Measurements from ENCODE around the gene LIPJ.

The LIPJ gene

DNA sequence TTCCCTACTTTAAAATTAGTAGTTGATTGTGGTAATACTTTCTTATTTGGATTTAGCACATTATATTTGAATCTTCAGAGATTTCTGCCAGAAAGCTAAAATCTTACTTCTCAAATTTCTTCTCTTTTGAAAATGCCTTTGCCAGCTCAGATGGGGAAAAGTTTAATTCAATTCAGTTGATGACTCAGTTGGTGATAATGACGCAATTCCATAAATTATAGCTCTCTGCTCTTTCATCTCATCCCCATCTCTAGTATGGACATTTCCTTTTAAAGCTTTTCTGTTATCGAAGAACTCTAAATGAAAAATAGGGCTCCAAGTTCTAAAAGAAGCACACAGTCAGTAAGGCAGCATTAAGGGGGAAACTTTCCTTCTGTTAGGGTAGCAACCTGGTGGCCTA, 28.9 kb upstream of the LIPJ start:
- no peak overlapping the region for H2AFZ ChIP-seq (ENCODE audit: low read depth, low read length)
- no peak overlapping the region for H3K4me3 ChIP-seq (ENCODE audit: low read length)
- no peaks in the 10 kb centered on the region for H3K27me3 ChIP-seq (ENCODE audit: insufficient read depth, low read length)
- no peaks in the 10 kb centered on the region for H3K9me3 ChIP-seq (ENCODE audit: low read length)
- H3K4me1 ChIP-seq (ENCODE audit: insufficient read depth, low read length): no peaks in the 10 kb centered on the region
- H3K36me3 ChIP-seq (ENCODE audit: insufficient read depth, low read length): no peaks in the 10 kb centered on the region

DNA sequence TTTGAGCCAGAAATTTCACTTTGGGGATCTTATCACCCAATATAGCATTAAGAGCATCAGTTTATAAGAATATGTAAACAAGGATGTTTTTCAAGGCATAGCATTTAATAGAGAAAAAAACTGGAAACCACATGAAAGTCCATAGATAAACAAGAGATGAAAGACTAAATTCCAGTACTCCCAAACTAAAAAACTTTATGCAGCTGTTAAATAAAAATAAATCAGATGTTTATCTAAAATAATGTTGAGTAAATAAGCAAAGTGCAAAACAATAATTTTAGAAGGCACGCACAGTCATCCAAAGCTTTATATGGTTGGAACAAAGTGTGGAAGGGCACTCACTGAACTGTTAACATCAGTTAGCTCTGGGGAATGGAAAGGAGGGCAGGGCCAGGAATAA, 24.4 kb upstream of the LIPJ start:
- Histone ChIP-seq H3K27me3 (ENCODE audit: insufficient read depth, low read length) (no peaks in the 10 kb centered on the region), H3K4me3 (ENCODE audit: low read length) (no peak overlapping the region), H3K4me1 (ENCODE audit: insufficient read depth, low read length) (no peaks in the 10 kb centered on the region), H2AFZ (ENCODE audit: low read depth, low read length) (no peak overlapping the region), H3K9me3 (ENCODE audit: low read length) (no peaks in the 10 kb centered on the region), H3K36me3 (ENCODE audit: insufficient read depth, low read length) (no peaks in the 10 kb centered on the region)

DNA sequence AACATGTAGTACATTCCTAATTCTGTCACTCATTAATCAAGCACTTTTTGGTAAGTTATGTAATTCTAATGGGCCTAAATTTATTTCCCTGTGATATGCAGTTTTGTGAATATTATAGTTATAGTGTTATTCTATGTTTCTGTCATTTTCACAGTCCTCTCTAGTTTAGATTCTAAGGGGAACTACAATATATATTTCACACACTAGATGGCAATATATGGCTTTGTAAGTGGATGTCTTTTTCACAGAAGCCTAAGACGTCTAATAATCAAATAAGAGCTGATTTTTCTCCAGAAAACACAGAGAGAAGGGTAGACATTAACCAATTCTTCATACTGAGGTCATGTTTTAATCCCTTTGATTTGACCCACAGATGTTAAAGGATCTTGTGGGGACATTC, 21.5 kb upstream of the LIPJ start:
- Histone ChIP-seq H3K4me3 (ENCODE audit: low read length) (no peak overlapping the region), H2AFZ (ENCODE audit: low read depth, low read length) (no peak overlapping the region), H3K4me1 (ENCODE audit: insufficient read depth, low read length) (no peaks in the 10 kb centered on the region), H3K27me3 (ENCODE audit: insufficient read depth, low read length) (no peaks in the 10 kb centered on the region), H3K9me3 (ENCODE audit: low read length) (no peaks in the 10 kb centered on the region), H3K36me3 (ENCODE audit: insufficient read depth, low read length) (no peaks in the 10 kb centered on the region)

DNA sequence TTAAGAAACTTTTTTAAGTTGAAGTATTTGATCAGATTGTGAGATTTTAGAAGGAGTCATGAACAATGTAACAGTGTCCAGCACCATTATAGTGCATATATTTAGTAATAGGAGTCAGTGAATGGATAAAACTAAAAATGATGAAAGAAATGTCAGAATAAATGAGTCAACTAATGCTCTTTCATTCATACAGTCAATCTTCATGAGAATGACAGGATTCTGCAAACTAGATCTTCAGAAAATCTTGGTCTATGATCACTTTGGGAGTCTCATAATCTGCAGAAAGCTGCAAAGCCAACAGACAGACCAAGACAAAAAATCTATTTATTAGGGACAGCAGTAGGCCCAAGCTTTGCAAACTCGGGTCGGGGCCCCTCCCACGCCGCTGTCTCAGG, 4.2 kb upstream of the LIPJ start:
- H3K27me3 ChIP-seq (ENCODE audit: insufficient read depth, low read length): no peaks in the 10 kb centered on the region
- H3K36me3 ChIP-seq (ENCODE audit: insufficient read depth, low read length): no peaks in the 10 kb centered on the region
- no peak overlapping the region for H3K4me3 ChIP-seq (ENCODE audit: low read length)

DNA sequence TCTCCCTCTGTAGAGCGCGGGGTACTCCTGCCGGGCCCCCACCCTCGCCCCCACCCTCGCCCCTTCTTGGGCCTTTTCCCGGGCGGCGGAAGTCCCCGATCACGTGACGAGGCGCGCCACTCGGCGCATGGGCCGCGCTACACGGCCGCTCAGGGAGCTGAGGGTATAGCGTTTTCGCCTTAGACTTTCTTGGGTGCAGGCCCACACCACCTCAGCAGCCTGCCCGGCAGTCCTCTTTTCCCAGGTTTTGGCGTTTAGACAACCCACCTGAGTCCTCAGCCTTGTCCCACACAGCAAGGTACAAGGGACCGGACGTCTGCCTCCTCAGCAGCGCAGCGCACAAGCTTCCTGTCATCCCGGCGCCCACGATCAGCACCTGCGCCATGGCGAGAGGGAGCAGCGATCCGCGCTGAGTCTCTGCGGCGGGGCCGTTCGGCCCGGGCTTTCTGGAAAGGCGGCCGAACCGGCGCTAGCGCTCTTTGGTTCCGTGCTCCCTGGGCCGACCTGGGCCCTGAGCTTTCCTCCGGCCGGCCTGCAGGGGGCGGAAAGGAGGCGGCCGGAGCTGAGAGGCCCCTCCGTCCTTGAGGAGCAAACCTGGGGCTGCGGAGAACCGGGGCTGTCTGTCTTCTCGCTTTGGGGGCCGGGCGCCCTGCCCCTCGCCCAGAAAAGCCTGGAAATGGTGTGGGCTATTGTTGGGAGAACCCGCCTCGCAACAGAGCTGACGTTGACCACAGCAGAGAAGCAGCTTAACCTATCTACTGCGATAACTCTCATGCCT, 3.6 kb upstream of the LIPJ start, which contains the start of gene RNLS:
RNLS (minus strand) TSS at position 513 of the 778 bp plus-strand sequence.
- Histone ChIP-seq H3K4me3 (ENCODE audit: low read length) (no peak within 1 kb of the TSS), H3K9me3 (ENCODE audit: low read length) (no peaks in the 10 kb centered on the region), H3K27me3 (ENCODE audit: insufficient read depth, low read length) (no peaks in the 10 kb centered on the region), H2AFZ (ENCODE audit: low read depth, low read length) (no peak within 1 kb of the TSS), H3K4me1 (ENCODE audit: insufficient read depth, low read length) (no peaks in the 10 kb centered on the region), H3K36me3 (ENCODE audit: insufficient read depth, low read length) (no peaks in the 10 kb centered on the region)

More for the DNA sequence above, 4.2 kb upstream of the LIPJ start:
- Histone ChIP-seq H2AFZ (ENCODE audit: low read depth, low read length) (no peak overlapping the region), H3K9me3 (ENCODE audit: low read length) (no peaks in the 10 kb centered on the region), H3K4me1 (ENCODE audit: insufficient read depth, low read length) (no peaks in the 10 kb centered on the region)

DNA sequence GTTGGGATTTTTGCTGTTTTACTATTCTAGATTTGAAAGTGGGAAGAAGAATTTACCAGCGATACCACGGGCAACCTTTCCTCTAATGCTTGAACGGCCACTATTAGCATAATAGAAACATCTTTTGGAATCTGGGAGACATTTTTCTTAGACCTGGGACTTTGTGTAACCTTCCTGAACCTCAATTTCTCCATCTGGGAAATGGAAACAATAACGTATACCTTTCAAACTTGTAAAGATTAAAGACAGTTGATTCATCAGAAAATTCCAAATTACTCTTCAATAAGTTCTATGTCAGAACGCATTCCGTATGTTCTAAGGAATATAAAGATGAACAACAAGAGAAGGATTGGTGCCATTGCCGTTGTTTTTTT, 3.0 kb upstream of the LIPJ start:
- H2AFZ ChIP-seq (ENCODE audit: low read depth, low read length): no peak overlapping the region
- H3K27me3 ChIP-seq (ENCODE audit: insufficient read depth, low read length): no peaks in the 10 kb centered on the region
- no peak overlapping the region for H3K4me3 ChIP-seq (ENCODE audit: low read length)
- H3K9me3 ChIP-seq (ENCODE audit: low read length): no peaks in the 10 kb centered on the region
- H3K36me3 ChIP-seq (ENCODE audit: insufficient read depth, low read length): no peaks in the 10 kb centered on the region
- no peaks in the 10 kb centered on the region for H3K4me1 ChIP-seq (ENCODE audit: insufficient read depth, low read length)

DNA sequence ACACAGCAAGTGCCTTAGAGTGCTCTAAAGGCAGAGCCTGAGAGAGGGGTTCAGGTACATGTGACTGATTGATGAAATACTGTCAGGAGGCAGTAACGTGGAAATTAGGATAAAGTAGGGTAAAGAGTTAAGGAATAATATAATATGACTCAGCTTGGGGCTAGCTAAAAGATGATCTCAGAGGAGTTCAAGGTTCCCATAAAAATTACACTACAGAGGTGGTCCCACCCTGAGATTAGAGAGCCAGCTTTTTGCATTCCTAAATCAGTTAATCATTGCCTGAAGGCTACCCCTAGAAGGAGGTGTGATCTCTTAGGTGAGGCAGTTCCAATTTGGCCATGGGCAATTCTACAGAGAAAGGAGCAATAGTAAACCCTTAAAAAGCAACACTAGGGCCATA, 5.8 kb downstream of the LIPJ start:
- Histone ChIP-seq H3K9me3 (ENCODE audit: low read length) (no peaks in the 10 kb centered on the region), H3K36me3 (ENCODE audit: insufficient read depth, low read length) (no peaks in the 10 kb centered on the region), H2AFZ (ENCODE audit: low read depth, low read length) (no peak overlapping the region), H3K4me1 (ENCODE audit: insufficient read depth, low read length) (no peaks in the 10 kb centered on the region), H3K27me3 (ENCODE audit: insufficient read depth, low read length) (no peaks in the 10 kb centered on the region), H3K4me3 (ENCODE audit: low read length) (no peak overlapping the region)

DNA sequence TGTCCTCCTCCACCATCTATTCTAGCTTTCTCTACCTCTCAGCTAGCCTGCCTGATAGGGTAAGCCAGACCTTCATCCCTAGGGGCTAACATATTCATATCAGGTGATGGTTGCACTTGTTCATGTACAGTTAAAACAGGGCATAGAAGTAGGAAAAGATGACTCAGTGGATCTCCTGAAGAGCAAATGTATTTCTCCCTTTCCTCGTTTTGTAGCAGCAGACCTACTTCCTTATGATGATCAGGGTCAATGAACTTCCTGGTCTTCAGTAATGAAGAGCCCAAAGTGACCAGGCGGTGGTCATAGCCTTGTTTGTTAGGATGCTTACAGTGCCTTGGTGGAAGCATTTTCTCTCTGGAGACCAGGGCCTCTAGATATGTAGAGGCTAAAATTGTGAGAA, 6.3 kb downstream of the LIPJ start:
- Histone ChIP-seq H3K9me3 (ENCODE audit: low read length) (no peaks in the 10 kb centered on the region), H2AFZ (ENCODE audit: low read depth, low read length) (no peak overlapping the region), H3K4me1 (ENCODE audit: insufficient read depth, low read length) (no peaks in the 10 kb centered on the region), H3K4me3 (ENCODE audit: low read length) (no peak overlapping the region), H3K36me3 (ENCODE audit: insufficient read depth, low read length) (no peaks in the 10 kb centered on the region), H3K27me3 (ENCODE audit: insufficient read depth, low read length) (no peaks in the 10 kb centered on the region)

DNA sequence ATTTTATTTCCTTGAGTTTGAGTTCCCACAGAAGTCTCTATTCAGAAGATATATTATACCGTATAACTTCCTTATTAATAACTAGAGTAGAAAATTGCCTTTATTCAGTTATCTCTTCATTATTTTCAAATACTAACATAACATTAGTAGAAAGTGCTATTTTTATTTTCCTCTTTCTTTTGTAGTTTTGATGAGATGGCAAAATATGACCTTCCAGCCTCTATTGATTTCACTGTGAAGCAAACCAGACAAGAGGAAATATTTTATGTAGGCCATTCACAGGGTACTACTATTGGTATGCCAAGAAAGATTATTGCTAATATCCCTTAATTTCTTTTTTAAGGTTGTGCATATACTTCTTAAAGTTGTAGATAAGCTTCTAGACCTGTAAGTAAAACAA, 7.9 kb downstream of the LIPJ start:
- Histone ChIP-seq H3K4me1 (ENCODE audit: insufficient read depth, low read length) (no peaks in the 10 kb centered on the region), H3K4me3 (ENCODE audit: low read length) (no peak overlapping the region), H3K9me3 (ENCODE audit: low read length) (no peaks in the 10 kb centered on the region), H3K36me3 (ENCODE audit: insufficient read depth, low read length) (no peaks in the 10 kb centered on the region), H3K27me3 (ENCODE audit: insufficient read depth, low read length) (no peaks in the 10 kb centered on the region), H2AFZ (ENCODE audit: low read depth, low read length) (no peak overlapping the region)

DNA sequence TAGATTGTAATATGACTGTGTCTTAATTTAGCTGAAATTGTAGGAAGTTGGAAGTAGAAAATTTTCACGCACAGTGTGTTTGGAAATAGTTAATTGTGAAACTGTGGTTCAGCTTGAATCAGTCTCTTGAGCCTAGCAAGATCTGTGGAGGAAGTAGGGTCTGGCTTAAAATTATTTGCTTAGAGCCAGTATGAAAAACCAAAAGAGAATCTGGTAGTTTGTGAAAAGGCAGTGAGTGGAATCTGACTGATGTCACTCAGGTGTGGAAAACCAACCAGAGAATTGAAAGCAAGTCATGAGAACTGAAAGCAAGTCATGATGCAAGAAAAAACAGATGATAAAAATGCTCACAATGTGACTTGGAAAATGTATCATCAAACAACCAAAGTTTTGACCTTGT, 11.5 kb downstream of the LIPJ start:
- H3K27me3 ChIP-seq (ENCODE audit: insufficient read depth, low read length): no peaks in the 10 kb centered on the region
- no peaks in the 10 kb centered on the region for H3K9me3 ChIP-seq (ENCODE audit: low read length)
- no peaks in the 10 kb centered on the region for H3K36me3 ChIP-seq (ENCODE audit: insufficient read depth, low read length)
- no peaks in the 10 kb centered on the region for H3K4me1 ChIP-seq (ENCODE audit: insufficient read depth, low read length)
- H2AFZ ChIP-seq (ENCODE audit: low read depth, low read length): no peak overlapping the region
- no peak overlapping the region for H3K4me3 ChIP-seq (ENCODE audit: low read length)

DNA sequence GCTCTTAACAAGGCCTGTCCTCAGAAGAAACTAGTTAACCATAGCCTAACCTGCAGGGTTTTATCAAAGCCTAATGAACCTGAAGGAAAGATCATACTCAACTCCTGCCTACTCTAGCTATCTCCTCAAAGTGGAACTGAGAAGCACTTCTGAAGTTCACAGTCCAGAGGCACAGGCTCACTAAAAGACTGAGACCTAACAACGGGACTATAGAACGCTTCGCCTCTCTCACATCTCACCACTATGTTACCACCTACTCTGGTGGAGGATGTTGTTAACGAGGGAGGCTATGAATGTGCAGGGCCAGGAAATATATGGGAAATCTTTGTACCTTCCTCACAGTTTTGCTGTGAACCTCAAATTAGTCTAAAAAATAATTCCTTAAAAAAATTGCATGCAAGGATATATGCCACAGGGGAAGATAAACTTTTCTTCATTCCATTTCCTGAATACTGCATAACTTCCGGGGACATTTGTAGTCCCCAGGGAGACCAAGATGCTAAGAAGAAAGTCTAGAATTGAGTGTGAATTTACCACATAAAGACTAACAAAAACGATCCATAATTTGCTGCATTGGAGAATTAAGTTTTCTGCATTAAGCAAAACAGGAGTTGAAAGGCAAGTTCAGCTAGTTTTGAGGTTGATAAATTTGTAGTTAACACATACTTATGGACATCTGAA, 21.6 kb downstream of the LIPJ start:
- Histone ChIP-seq H2AFZ (ENCODE audit: low read depth, low read length) (no peak overlapping the region), H3K27me3 (ENCODE audit: insufficient read depth, low read length) (no peaks in the 10 kb centered on the region), H3K9me3 (ENCODE audit: low read length) (no peaks in the 10 kb centered on the region), H3K4me3 (ENCODE audit: low read length) (no peak overlapping the region), H3K4me1 (ENCODE audit: insufficient read depth, low read length) (no peaks in the 10 kb centered on the region), H3K36me3 (ENCODE audit: insufficient read depth, low read length) (no peaks in the 10 kb centered on the region)

DNA sequence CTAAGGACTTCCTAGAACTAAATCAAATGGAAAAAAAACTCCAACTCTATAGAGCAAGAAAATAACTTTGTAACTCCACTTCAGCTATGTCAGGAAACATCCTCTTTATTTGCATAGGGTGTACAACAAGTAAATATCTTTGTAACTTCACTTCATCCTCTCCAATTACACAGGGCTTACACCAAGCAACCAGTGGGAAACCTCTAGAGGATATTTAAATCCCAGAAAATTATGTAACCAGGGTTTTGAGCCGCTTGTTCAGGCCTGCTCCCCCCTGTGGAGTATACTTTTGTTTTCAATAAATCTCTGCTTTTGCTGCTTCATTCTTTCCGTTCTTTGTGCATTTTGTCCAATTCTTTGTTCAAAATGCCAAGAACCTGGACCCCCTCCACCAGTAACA, 22.2 kb downstream of the LIPJ start:
- H2AFZ ChIP-seq (ENCODE audit: low read depth, low read length): no peak overlapping the region
- no peaks in the 10 kb centered on the region for H3K4me1 ChIP-seq (ENCODE audit: insufficient read depth, low read length)
- no peaks in the 10 kb centered on the region for H3K9me3 ChIP-seq (ENCODE audit: low read length)
- no peaks in the 10 kb centered on the region for H3K36me3 ChIP-seq (ENCODE audit: insufficient read depth, low read length)
- H3K4me3 ChIP-seq (ENCODE audit: low read length): no peak overlapping the region
- H3K27me3 ChIP-seq (ENCODE audit: insufficient read depth, low read length): no peaks in the 10 kb centered on the region

DNA sequence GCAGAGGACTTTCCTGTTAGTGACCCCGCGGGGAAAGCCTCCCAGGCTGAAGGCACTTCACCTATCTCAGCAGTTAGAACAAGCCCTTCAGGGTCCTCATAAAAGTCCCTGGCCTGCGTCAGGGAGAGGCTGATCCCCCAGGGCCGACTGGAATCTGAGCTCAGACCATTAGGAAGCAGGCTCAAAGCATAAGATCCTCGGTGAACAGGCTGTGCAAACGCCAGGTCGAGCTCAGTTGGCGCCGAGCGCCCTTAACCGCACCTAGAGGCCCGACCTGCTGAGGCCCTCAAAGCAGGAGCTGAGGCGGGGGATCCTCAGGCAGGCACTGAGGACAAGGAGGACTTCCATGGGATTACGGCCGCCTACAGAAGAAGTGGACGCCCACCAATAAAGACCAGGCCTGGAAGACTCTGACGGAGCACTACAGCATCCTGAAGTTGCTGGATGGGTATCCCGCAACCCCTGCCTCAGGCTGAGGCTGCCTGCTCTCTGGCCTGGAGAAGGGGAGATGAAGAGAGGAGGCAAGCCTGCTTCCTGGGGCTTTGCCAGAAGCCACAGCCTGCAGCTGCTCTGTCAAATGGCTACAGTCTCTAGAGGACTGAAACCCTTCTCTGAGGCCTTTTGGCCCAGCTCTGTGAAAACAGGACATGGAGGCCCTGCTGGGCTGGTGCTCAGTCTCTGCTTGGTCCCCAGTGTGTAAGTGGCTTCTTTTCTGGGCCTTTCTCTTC, 29.9 kb downstream of the LIPJ start:
- Histone ChIP-seq H3K9me3 (ENCODE audit: low read length) (no peaks in the 10 kb centered on the region), H3K4me3 (ENCODE audit: low read length) (no peak overlapping the region), H2AFZ (ENCODE audit: low read depth, low read length) (no peak overlapping the region), H3K27me3 (ENCODE audit: insufficient read depth, low read length) (no peaks in the 10 kb centered on the region), H3K4me1 (ENCODE audit: insufficient read depth, low read length) (no peaks in the 10 kb centered on the region), H3K36me3 (ENCODE audit: insufficient read depth, low read length) (no peaks in the 10 kb centered on the region)
